DMS153 (cell line): ENCODE data around the gene HS3ST3B1.

Experiments
- DNase-seq: peaks from one replicate; lab custom pipeline; 2025; lab: John Stamatoyannopoulos, UW

The HS3ST3B1 gene

GRCh38 chr17:14321476-14321949, 20.6 kb downstream of the HS3ST3B1 start:
- peak; percentile 8 for DNase-seq

- no peak for DNase-seq
Observed at GRCh38 chr17:14321980-14322776, 21.3 kb downstream of the HS3ST3B1 start.

GRCh38 chr17:14323522-14323981, 22.7 kb downstream of the HS3ST3B1 start:
- no peak for DNase-seq

DNA sequence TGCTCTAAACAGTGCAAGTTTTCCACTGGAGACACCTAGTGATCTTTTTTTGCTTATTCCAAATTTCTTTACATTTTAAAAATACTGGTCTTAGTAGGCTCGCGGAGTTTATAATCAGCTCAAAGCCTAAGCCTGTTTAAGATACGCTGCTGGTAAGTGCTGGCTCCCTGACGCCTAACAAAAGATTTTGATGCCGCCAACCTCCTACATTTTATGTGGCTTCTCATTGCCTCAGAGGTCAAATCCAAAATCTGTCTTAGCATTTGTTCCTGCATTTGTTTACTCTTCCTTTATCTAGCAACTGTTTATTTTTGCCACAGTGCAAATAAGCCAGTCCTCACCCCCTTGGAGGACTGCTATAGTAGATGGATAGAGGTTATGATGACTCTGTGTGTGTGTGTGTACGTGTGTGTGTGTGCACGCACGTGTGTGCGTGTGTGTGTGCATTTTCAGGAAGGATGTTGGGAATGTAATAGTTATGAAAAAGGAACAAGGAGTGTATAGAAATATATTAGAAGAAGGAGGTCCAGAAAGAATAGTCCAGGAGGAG, 24.8 kb downstream of the HS3ST3B1 start:
- peak; percentile 29 for DNase-seq

DNA sequence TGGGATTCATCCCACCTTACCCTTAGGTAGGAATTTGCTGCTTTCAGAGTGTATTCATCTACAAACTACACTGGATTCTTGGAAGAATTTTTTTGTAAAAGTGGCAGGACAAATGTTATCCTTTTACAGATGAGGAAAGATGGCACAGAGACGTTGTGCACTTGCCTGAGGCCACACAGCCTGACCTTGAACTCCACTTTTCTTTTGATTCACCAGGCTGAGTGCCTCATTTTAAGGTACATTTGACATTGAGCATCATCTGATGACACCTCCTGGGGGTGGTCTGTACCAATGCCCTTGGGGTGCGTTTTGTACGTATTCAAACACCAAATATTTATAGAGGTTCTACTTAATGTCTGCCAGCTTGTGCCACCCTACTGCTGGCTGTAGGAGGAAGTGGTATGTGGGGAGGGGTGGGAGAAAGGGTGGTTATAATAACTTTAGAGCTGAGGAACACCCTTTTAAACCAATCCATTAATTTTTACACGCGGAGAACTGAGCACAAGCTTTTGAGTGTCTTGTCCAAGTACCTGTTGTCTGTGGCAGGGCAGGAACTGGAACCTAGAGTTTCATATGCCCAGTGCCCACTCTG, 29.1 kb downstream of the HS3ST3B1 start:
- no peak for DNase-seq

GRCh38 chr17:14330492-14330962, 29.6 kb downstream of the HS3ST3B1 start:
- DNase-seq = no peak

DNA sequence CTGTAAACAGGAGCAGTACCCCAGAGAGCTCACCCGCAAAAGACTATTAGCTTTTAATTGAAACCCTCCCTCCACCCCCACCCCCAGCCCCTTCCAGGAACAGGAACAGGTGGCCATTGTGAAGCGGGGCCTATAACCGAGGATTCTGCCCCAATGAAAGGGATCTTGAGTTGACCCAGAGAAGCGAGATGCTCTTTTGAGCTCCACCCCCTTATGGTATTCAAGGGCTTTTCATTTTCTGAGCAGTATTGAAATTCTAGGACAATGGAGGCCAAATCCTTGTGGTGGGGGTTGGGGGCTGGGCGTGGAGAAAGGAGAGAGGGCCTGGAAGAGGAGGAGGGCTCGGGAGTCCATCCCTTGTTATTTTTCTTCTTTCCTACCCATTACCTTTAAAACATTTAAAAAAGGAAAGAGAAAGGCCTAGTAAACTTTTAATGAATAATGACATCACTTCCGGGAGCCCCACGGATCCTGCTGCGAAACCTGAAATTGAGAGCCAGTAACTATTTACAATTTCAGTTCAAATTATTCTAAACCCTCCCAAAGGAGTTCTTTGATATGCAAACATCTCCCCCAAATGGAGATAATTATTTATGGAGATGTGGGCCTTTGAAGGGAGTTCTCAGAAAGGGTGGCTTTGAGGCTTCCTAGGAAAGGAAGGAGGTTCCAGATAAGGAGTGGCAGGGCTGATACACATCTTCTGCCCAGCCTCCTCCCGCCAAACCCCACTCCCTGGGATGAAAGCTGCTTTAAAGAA, 30.5 kb downstream of the HS3ST3B1 start:
- DNase-seq = no peak

- DNase-seq = no peak
Observed at GRCh38 chr17:14331982-14332298, 31.1 kb downstream of the HS3ST3B1 start.

DNA sequence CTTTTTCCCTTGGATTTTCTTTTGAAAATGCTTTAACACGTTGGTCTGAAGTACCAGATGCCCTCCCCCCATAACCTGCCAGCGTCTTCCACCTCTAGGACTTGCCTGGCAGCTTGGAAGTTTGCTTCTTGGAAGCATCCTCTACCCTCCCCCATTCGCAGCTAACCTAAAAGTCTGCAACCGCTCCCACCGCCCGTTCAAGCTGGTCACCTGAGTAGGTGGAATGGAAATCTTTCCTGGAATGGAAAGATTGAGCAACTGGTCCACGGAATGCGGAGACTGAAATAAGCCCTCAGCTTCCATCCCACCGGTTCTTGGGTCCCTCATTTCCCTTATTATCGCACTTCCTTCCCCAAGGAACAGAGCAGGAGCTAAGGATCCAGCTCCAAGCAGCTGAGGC, 31.4 kb downstream of the HS3ST3B1 start:
- no peak for DNase-seq

- DNase-seq = no peak
Observed at GRCh38 chr17:14333506-14333905, 32.6 kb downstream of the HS3ST3B1 start.

DNA sequence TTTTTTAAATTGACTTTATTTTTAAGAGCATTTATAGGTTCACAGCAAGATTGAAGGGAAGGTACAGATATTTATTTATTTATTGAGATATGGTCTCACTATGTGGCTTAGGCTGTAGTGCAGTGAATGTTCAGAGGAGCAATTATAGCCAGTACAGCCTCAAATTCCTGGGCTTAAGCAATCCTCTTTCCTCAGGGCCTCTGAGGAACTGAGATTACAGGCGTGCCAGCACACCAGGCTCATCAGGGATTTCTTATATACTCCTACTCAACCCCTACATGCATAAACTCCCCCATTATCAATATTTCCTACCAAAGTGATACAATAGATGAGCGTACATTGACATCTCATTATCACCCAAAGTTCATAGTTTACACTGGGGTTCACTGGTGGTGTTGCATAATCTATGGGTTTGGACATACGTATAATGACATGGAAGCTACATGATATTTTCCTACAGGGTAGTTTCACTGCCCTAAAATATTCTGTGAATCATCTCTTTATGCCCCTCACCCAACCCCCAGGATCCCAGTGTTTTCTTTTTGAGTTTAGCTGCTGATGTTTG, 33.5 kb downstream of the HS3ST3B1 start:
- DNase-seq = no peak

GRCh38 chr17:14334919-14335318, 34.0 kb downstream of the HS3ST3B1 start:
- no peak for DNase-seq

DNA sequence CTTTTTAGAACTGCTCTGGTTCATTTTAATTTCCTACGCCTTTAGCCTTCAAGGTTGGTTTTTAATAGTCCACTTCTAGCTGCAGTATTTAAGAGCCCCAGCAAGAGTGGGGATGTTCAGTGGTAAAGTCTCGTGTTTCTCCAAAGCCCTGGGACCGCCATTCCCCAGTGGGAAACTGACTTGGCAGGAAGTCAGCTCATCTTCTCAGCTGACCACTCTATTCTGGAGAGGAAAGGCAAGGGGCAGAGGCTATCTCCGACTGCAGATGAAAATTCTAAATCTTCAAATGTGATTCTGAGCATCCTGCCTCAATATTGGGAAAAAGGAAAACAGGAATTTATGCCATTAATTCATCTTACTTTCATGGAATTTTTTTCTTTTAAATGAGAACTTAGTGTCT, 35.5 kb downstream of the HS3ST3B1 start:
- no peak for DNase-seq

- no peak for DNase-seq
Observed at GRCh38 chr17:14337596-14338079, 36.8 kb downstream of the HS3ST3B1 start.

DNA sequence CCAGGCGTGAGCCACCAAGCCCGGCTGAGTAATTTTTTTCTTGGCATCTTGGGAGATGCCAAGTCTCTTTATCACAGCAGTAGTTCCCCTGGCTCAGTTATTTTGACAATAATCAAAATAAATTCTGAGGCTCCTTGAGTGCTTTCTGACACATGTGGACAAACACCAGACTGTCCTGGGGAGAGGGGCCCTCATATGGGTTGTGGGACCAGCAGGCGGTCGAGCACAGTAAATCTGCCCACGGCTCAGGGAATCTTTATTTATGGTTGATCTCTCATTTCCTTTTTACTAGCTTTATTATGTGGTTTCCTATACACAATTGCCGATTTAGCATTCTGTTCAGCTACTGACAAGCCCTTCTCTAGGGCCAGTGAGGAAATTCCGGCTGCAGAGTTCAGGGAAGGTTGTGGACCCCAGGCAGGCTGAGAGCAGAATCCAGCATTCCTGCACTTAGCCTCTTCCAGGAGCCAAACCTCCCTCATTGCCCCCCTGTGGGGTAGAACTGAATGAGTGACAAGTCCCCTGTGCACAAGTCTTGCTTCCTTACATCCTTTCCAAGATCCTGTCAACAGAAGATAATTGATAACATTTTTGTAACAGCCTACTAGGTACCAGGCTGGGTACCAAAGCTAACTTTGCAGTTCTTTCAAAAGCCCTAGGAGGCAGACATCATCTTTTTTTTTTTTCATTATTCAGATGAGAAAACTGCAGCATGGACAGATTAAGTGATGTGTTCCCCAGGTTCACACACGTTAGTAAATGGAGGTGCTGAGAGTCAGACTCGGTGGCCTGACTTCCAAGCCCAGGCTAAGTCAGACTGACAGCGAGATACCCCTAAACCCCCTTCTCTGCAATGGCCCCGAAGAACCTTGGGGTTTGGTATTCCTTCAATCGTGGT, 40.2 kb downstream of the HS3ST3B1 start:
- no peak for DNase-seq

GRCh38 chr17:14341866-14342265, 41.0 kb downstream of the HS3ST3B1 start:
- no peak for DNase-seq

GRCh38 chr17:14346801-14347200, 45.9 kb downstream of the HS3ST3B1 start:
- DNase-seq = no peak

- DNase-seq = no peak
Observed at GRCh38 chr17:14351493-14351892, 50.6 kb downstream of the HS3ST3B1 start.

DNA sequence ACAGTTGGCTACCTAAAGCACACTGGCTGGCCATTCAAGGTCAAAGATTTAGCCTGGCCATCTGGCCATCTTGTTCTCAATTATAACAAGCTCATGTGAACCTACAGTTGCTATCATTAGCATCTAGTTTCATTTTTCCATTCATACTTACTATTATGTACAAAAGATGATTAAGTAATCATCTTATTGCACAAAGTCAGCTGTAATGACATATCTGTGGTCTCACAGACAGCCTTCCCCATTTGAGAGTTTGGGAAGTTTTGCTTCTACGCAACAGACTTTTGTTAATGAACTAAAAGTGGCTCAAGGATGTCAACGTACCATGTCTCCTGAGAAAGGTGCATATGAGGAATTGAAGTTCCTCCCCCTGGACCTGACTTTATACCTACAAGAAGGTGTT, 51.3 kb downstream of the HS3ST3B1 start:
- no peak for DNase-seq

- no peak for DNase-seq
Observed at GRCh38 chr17:14353861-14354474, 53.1 kb downstream of the HS3ST3B1 start.
